ENCODE measurements around the gene TRIOBP.

DNA sequence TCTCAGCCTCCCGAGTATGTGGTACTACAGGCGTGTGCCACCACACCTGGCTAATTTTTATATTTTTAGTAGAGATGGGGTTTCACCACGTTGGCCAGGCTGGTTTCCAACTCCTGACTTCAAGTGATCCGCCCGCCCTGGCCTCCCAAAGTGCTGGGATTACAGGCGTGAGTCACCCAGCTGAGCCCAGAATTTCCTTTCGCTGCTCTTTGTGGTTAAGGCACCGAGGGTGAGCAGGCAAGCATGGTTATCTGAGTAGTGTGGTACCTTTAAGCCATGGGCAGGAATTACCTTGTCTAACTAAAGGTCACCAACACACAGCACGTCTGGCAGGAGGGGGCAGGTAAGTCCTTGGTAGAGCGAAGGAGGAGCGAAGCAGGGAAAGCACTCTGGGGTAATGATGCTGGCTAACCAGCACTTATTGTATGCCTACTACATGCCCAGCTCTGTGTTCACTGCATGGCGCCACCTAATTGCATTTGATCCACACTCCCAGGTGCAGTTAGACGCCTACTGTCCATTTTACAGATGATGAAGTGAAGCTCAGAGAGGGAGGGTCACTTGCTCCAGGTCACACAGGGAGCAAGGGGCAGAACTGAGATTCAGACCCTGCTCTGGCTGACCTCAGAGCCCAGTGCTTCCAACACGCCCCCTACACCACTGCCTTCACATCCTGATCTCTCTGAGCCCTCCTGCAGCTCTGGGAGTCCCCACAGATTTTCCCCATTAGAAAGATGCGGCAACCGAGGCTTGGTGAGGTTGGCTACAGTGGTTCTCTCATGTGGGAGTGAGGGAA lies 45.7 kb downstream of the TRIOBP start:
- TF ChIP-seq POLR2A (IDR thresholded peaks at IDR 0.05; ENCODE audit: low read depth, low read length), result no peak
- TF ChIP-seq PAX5 (IDR thresholded peaks at IDR 0.05; ENCODE audit: insufficient read depth, low read length, severe bottlenecking), result no peak
- TF ChIP-seq POLR2AphosphoS5 (IDR thresholded peaks at IDR 0.05; ENCODE audit: low read depth, low read length), result no peak
- no peak for TF ChIP-seq SPI1 (IDR thresholded peaks at IDR 0.05; ENCODE audit: low read depth, low read length)
